ENCODE data around the gene ZNF397. TPM values are rescaled to one million over a fixed set of nuclear protein-coding genes. Genes with fewer than 3 reads are reported as not detected.
"Not testable (repeated sequence)": the region's sequence is repeated elsewhere in the genome, so short reads cannot be mapped to it uniquely, and the experiment has no call there.

The ZNF397 gene
- total RNA-seq, 5 donors from 2014 or later (not counting 1 experiment from before 2014, with no cell fraction given) = 13.7 to 37.0 (median 33.1) TPM

DNA sequence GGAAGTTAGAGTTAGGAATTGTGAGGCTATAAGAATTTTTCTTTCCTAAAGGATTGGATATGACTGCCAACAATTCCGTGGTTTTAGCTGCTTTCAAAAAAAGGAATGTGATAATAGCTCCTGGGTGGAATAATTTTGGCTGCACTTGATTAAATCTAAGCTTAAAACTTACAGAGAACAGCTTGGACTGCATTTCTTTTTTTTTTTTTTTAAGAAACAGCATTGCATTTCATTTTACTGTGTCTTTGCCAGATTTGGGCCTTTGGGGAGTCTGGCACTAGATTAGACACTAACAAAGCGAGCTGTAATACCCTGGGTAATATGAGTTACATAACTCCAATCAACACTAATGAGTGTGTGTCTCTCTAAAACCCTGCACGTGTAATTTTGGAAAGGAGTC is 37.8 kb upstream of the ZNF397 start:
- Histone ChIP-seq H3K36me3 (ENCODE audit: control insufficient read depth in 2 of 2, extremely low read depth in 1 of 2, insufficient read depth in 1 of 2, low read length in 1 of 2) (no peaks in the 10 kb centered on the region), H3K27ac (ENCODE audit: low read length) (no peak overlapping the region), H3K27me3 (replicated peaks in 1 of 2; ENCODE audit: control insufficient read depth in 2 of 2, extremely low read depth in 1 of 2, insufficient read depth in 2 of 2, low read length in 1 of 2) (no peaks in the 10 kb centered on the region), H3K9me3 (no peaks in the 10 kb centered on the region), H3K4me1 (ENCODE audit: control insufficient read depth in 1 of 2, extremely low read depth in 1 of 2, insufficient read depth in 2 of 2, low read length in 2 of 2) (no peaks in the 10 kb centered on the region), H3K4me3 (ENCODE audit: control insufficient read depth in 1 of 2, extremely low read depth in 1 of 2, low read length in 1 of 2) (no peak overlapping the region)
- Mint-ChIP-seq H3K9me3 (peaks cover 0 to 11% (median 5%) of the 10 kb centered on the region in 3 donors), H3K27me3 (peaks cover 5 to 10% of the 10 kb centered on the region in 2 donors), H3K36me3 (no peaks in the 10 kb centered on the region), H3K4me3 (no peak overlapping the region), H3K4me1 (no peaks in the 10 kb centered on the region), H3K27ac (no peak overlapping the region)
- CTCF ChIA-PET = interaction anchor here (0.7 to 1.0 kb wide), 3 partner anchors 30 to 160 kb away, joined by 3 to 5 read pairs (median 5); no protein-coding TSS in a partner anchor
- POLR2A ChIA-PET = no interaction called here
- WGBS (ENCODE audit: insufficient coverage) = no CpG with 5 or more reads among the region's 3 CpGs
- ATAC-seq (replicated peaks in 1 of 4) (no peak), DNase-seq (no peak)

DNA sequence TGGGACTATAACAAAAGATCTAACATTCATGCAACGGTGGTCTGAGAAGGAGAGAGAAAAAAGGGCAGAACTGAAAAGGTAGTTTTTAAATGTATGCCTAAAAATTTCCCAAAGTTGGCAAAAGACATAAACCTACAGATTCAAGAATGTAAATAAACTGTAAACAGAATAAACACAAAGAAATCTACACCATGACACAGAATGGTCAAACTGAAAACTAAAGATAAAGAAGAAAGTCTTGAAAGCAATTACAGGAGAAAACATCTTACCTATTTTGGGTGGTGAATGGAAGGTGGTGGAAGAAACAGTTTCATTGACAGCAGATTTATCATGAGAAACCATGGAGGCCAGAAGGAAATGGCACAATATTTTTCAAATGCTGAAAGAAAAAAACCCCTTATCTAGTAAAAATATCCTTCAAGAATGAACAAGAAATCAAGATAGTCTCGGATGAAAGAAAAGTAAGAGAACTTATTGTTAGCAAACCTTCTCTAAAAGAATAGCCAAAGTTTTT is 35.6 kb upstream of the ZNF397 start:
- no peak for ATAC-seq (replicated peaks in 1 of 4)
- no peak for DNase-seq
- CTCF ChIA-PET = no interaction called here
- Mint-ChIP-seq H3K4me3 (no peak overlapping the region), H3K36me3 (no peaks in the 10 kb centered on the region), H3K27ac (no peak overlapping the region), H3K9me3 (peaks cover 0 to 11% (median 5%) of the 10 kb centered on the region in 3 donors), H3K27me3 (peaks cover 5 to 6% of the 10 kb centered on the region in 2 donors), H3K4me1 (no peaks in the 10 kb centered on the region)
- H3K4me1 ChIP-seq (ENCODE audit: control insufficient read depth in 1 of 2, extremely low read depth in 1 of 2, insufficient read depth in 2 of 2, low read length in 2 of 2) = no peaks in the 10 kb centered on the region
- no peak overlapping the region for H3K4me3 ChIP-seq (ENCODE audit: control insufficient read depth in 1 of 2, extremely low read depth in 1 of 2, low read length in 1 of 2)
- POLR2A ChIA-PET = no interaction called here
- H3K9me3 ChIP-seq = no peaks in the 10 kb centered on the region
- H3K27me3 ChIP-seq (replicated peaks in 1 of 2; ENCODE audit: control insufficient read depth in 2 of 2, extremely low read depth in 1 of 2, insufficient read depth in 2 of 2, low read length in 1 of 2) = no peaks in the 10 kb centered on the region
- no peaks in the 10 kb centered on the region for H3K36me3 ChIP-seq (ENCODE audit: control insufficient read depth in 2 of 2, extremely low read depth in 1 of 2, insufficient read depth in 1 of 2, low read length in 1 of 2)
- no peak overlapping the region for H3K27ac ChIP-seq (ENCODE audit: low read length)
- no CpG with 5 or more reads among the region's 2 CpGs for WGBS (ENCODE audit: insufficient coverage)

GRCh38 chr18:35205746-35206458 is 34.9 kb upstream of the ZNF397 start:
- CTCF ChIA-PET; H3K27ac ChIP-seq (ENCODE audit: low read length); H3K27me3 Mint-ChIP-seq; H3K27ac Mint-ChIP-seq; POLR2A ChIA-PET; H3K4me3 Mint-ChIP-seq; H3K4me1 ChIP-seq (ENCODE audit: control insufficient read depth in 1 of 2, extremely low read depth in 1 of 2, insufficient read depth in 2 of 2, low read length in 2 of 2); H3K4me1 Mint-ChIP-seq; H3K36me3 ChIP-seq (ENCODE audit: control insufficient read depth in 2 of 2, extremely low read depth in 1 of 2, insufficient read depth in 1 of 2, low read length in 1 of 2); H3K9me3 ChIP-seq; ATAC-seq (replicated peaks in 1 of 4); DNase-seq; H3K36me3 Mint-ChIP-seq; H3K27me3 ChIP-seq (replicated peaks in 1 of 2; ENCODE audit: control insufficient read depth in 2 of 2, extremely low read depth in 1 of 2, insufficient read depth in 2 of 2, low read length in 1 of 2); H3K4me3 ChIP-seq (ENCODE audit: control insufficient read depth in 1 of 2, extremely low read depth in 1 of 2, low read length in 1 of 2): not testable (repeated sequence)
- 100% methylated on average over 2 of the region's 30 CpGs for WGBS (ENCODE audit: insufficient coverage)
- peaks cover 0 to 11% (median 5%) of the 10 kb centered on the region in 3 donors for H3K9me3 Mint-ChIP-seq

- Histone ChIP-seq H3K9me3 (no peaks in the 10 kb centered on the region), H3K4me1 (ENCODE audit: control insufficient read depth in 1 of 2, extremely low read depth in 1 of 2, insufficient read depth in 2 of 2, low read length in 2 of 2) (no peaks in the 10 kb centered on the region), H3K4me3 (ENCODE audit: control insufficient read depth in 1 of 2, extremely low read depth in 1 of 2, low read length in 1 of 2) (no peak overlapping the region), H3K36me3 (ENCODE audit: control insufficient read depth in 2 of 2, extremely low read depth in 1 of 2, insufficient read depth in 1 of 2, low read length in 1 of 2) (no peaks in the 10 kb centered on the region), H3K27me3 (replicated peaks in 1 of 2; ENCODE audit: control insufficient read depth in 2 of 2, extremely low read depth in 1 of 2, insufficient read depth in 2 of 2, low read length in 1 of 2) (no peaks in the 10 kb centered on the region), H3K27ac (ENCODE audit: low read length) (no peak overlapping the region)
- Mint-ChIP-seq H3K4me3 (no peak overlapping the region), H3K36me3 (no peaks in the 10 kb centered on the region), H3K4me1 (no peaks in the 10 kb centered on the region), H3K27ac (no peak overlapping the region), H3K27me3 (peaks cover 0 to 2% of the 10 kb centered on the region in 2 donors), H3K9me3 (no peaks in the 10 kb centered on the region)
- DNase-seq (no peak), ATAC-seq (replicated peaks in 1 of 4) (no peak)
- ChIA-PET CTCF (interaction anchor here in 1 of 2 donors (0.6 kb wide), 1 partner anchor 175 kb away, joined by 3 read pairs; no protein-coding TSS in a partner anchor), POLR2A (no interaction called here)
- no CpG with 5 or more reads among the region's 1 CpG for WGBS (ENCODE audit: insufficient coverage)
Measured at GRCh38 chr18:35215026-35215425, 25.8 kb upstream of the ZNF397 start.

- H3K4me1 Mint-ChIP-seq; H3K36me3 ChIP-seq (ENCODE audit: control insufficient read depth in 2 of 2, extremely low read depth in 1 of 2, insufficient read depth in 1 of 2, low read length in 1 of 2); H3K4me3 ChIP-seq (ENCODE audit: control insufficient read depth in 1 of 2, extremely low read depth in 1 of 2, low read length in 1 of 2); CTCF ChIA-PET; DNase-seq; H3K4me3 Mint-ChIP-seq; H3K4me1 ChIP-seq (ENCODE audit: control insufficient read depth in 1 of 2, extremely low read depth in 1 of 2, insufficient read depth in 2 of 2, low read length in 2 of 2); H3K9me3 Mint-ChIP-seq; H3K27ac Mint-ChIP-seq; H3K27me3 Mint-ChIP-seq; H3K27ac ChIP-seq (ENCODE audit: low read length); ATAC-seq (replicated peaks in 1 of 4); H3K27me3 ChIP-seq (replicated peaks in 1 of 2; ENCODE audit: control insufficient read depth in 2 of 2, extremely low read depth in 1 of 2, insufficient read depth in 2 of 2, low read length in 1 of 2); H3K9me3 ChIP-seq; H3K36me3 Mint-ChIP-seq: not testable (repeated sequence)
- 92% methylated on average over 9 of the region's 10 CpGs for WGBS (ENCODE audit: insufficient coverage)
- POLR2A ChIA-PET = interaction anchor here in 1 of 2 donors (0.6 kb wide), 1 partner anchor 72 kb away, joined by 8 read pairs; no protein-coding TSS in a partner anchor
Measured at GRCh38 chr18:35216611-35217010, 24.2 kb upstream of the ZNF397 start.

GRCh38 chr18:35219331-35219730 is 21.5 kb upstream of the ZNF397 start:
- WGBS (ENCODE audit: insufficient coverage) = 81% methylated on average over 4 of the region's 4 CpGs
- H3K27me3 ChIP-seq (replicated peaks in 1 of 2; ENCODE audit: control insufficient read depth in 2 of 2, extremely low read depth in 1 of 2, insufficient read depth in 2 of 2, low read length in 1 of 2); H3K36me3 Mint-ChIP-seq; H3K36me3 ChIP-seq (ENCODE audit: control insufficient read depth in 2 of 2, extremely low read depth in 1 of 2, insufficient read depth in 1 of 2, low read length in 1 of 2); ATAC-seq (replicated peaks in 1 of 4); DNase-seq; H3K9me3 ChIP-seq; H3K4me3 ChIP-seq (ENCODE audit: control insufficient read depth in 1 of 2, extremely low read depth in 1 of 2, low read length in 1 of 2); H3K9me3 Mint-ChIP-seq; POLR2A ChIA-PET; H3K27ac ChIP-seq (ENCODE audit: low read length); H3K4me3 Mint-ChIP-seq; H3K4me1 ChIP-seq (ENCODE audit: control insufficient read depth in 1 of 2, extremely low read depth in 1 of 2, insufficient read depth in 2 of 2, low read length in 2 of 2); CTCF ChIA-PET; H3K4me1 Mint-ChIP-seq; H3K27me3 Mint-ChIP-seq; H3K27ac Mint-ChIP-seq: not testable (repeated sequence)

Data from T-cell (primary cell).